Stimulated activated CD8-positive, alpha-beta memory T cell treated with anti-CD3 and anti-CD28 coated beads, Interleukin-4, amount 100 ng/mL, for 1 hour (primary cell): Measurements from ENCODE around the gene VKORC1.
"Not testable (repeated sequence)": the region's sequence is repeated elsewhere in the genome, so short reads cannot be mapped to it uniquely, and the experiment has no call there.

Source experiments
- DNase-seq, 2 donors: peaks; one replicate each; pipeline ENCODE4 v3.0.0-alpha.2; 2020; ENCODE audit warnings: low read depth in 2 of 2, low spot score in 1 of 2

Gene VKORC1

GRCh38 chr16:31094424-31095120, at the start of gene VKORC1:
VKORC1 (minus strand) TSS chr16:31094797; CDS start chr16:31094729, 68 bp downstream.
- peak; percentile 61 to 66 for DNase-seq

GRCh38 chr16:31143694-31144148, 49.1 kb upstream of the VKORC1 start:
- no peak for DNase-seq

GRCh38 chr16:31143011-31143693, 48.6 kb upstream of the VKORC1 start:
- DNase-seq = no peak

- DNase-seq = peak; percentile 91 to 93
Measured at GRCh38 chr16:31142109-31143010, 47.8 kb upstream of the VKORC1 start.

GRCh38 chr16:31141489-31142108, 47.0 kb upstream of the VKORC1 start:
- no peak for DNase-seq

GRCh38 chr16:31141071-31141469, 46.5 kb upstream of the VKORC1 start:
- not testable (repeated sequence) for DNase-seq

GRCh38 chr16:31138621-31139578, 44.3 kb upstream of the VKORC1 start:
- DNase-seq = no peak

- DNase-seq = not testable (repeated sequence)
Measured at GRCh38 chr16:31136822-31137499, 42.4 kb upstream of the VKORC1 start.

GRCh38 chr16:31136287-31136662, 41.7 kb upstream of the VKORC1 start:
- DNase-seq = no peak

GRCh38 chr16:31135535-31136286, 41.1 kb upstream of the VKORC1 start, which contains the start of gene PRSS8:
PRSS8 (minus strand) TSS chr16:31135727; CDS start chr16:31135498, 229 bp downstream.
- no peak for DNase-seq

- DNase-seq = no peak
Measured at GRCh38 chr16:31134625-31135534, 40.3 kb upstream of the VKORC1 start.

GRCh38 chr16:31134091-31134571, 39.5 kb upstream of the VKORC1 start:
- no peak for DNase-seq

- DNase-seq = no peak
Measured at GRCh38 chr16:31133046-31133501, 38.5 kb upstream of the VKORC1 start.

- no peak for DNase-seq
Measured at GRCh38 chr16:31132303-31132979, 37.8 kb upstream of the VKORC1 start.

GRCh38 chr16:31131841-31132271, 37.3 kb upstream of the VKORC1 start:
- DNase-seq = no peak

- no peak for DNase-seq
Measured at GRCh38 chr16:31131416-31131815, 36.8 kb upstream of the VKORC1 start.

- DNase-seq = no peak
Measured at GRCh38 chr16:31130899-31131298, 36.3 kb upstream of the VKORC1 start.
